ENCODE results near the gene ELFN2. TPM values are rescaled to one million over a fixed set of nuclear protein-coding genes. Genes with fewer than 3 reads are reported as not detected.

The ELFN2 gene
- total RNA-seq, 2 donors from 2014 or later: 1.6 TPM; not detected in 1

- Histone ChIP-seq H3K4me3 (no peak overlapping the region), H3K9me3 (no peaks in the 10 kb centered on the region), H3K27me3 (no peaks in the 10 kb centered on the region), H3K4me1 (no peaks in the 10 kb centered on the region), H3K27ac (no peak overlapping the region), H3K36me3 (replicated peaks in 1 of 2; ENCODE audit: insufficient read depth in 1 of 2, low read depth in 2 of 2) (no peaks in the 10 kb centered on the region)
- WGBS, 2 donors: 85 to 100% methylated on average over 2 to 4 of the region's 4 CpGs
- intact Hi-C loops (cut with DNase I): no loop called here
- ATAC-seq: no peak
- DNase-seq: no peak
- TF ChIP-seq POLR2A (IDR thresholded peaks at IDR 0.05): no peak
- no peak for TF ChIP-seq CTCF (IDR thresholded peaks at IDR 0.05)
These were observed 38.7 kb downstream of the ELFN2 start for GRCh38 chr22:37388538-37388937.

- 33 to 47% methylated on average over 10 of the region's 10 CpGs for WGBS, 2 donors
- Histone ChIP-seq H3K27me3 (no peaks in the 10 kb centered on the region), H3K4me1 (no peaks in the 10 kb centered on the region), H3K36me3 (replicated peaks in 1 of 2; ENCODE audit: insufficient read depth in 1 of 2, low read depth in 2 of 2) (no peaks in the 10 kb centered on the region), H3K4me3 (no peak overlapping the region), H3K27ac (no peak overlapping the region), H3K9me3 (no peaks in the 10 kb centered on the region)
- intact Hi-C loops (cut with DNase I): no loop called here
- DNase-seq: no peak
- TF ChIP-seq POLR2A (IDR thresholded peaks at IDR 0.05) (no peak), CTCF (IDR thresholded peaks at IDR 0.05) (no peak)
- ATAC-seq: no peak
These were observed 39.5 kb downstream of the ELFN2 start for GRCh38 chr22:37387793-37388192.

GRCh38 chr22:37386441-37386840 is 40.8 kb downstream of the ELFN2 start:
- H3K27ac ChIP-seq: no peak overlapping the region
- H3K4me1 ChIP-seq: no peaks in the 10 kb centered on the region
- H3K27me3 ChIP-seq: no peaks in the 10 kb centered on the region
- intact Hi-C loops (cut with DNase I): no loop called here
- no peaks in the 10 kb centered on the region for H3K9me3 ChIP-seq
- H3K36me3 ChIP-seq (replicated peaks in 1 of 2; ENCODE audit: insufficient read depth in 1 of 2, low read depth in 2 of 2): no peaks in the 10 kb centered on the region
- DNase-seq (no peak), ATAC-seq (no peak)
- TF ChIP-seq CTCF (IDR thresholded peaks at IDR 0.05) (no peak), POLR2A (IDR thresholded peaks at IDR 0.05) (no peak)
- H3K4me3 ChIP-seq: no peak overlapping the region
- 58 to 60% methylated on average over 2 to 19 of the region's 19 CpGs for WGBS, 2 donors

GRCh38 chr22:37384691-37385090 is 42.6 kb downstream of the ELFN2 start:
- intact Hi-C loops (cut with DNase I): no loop called here
- no peak for ATAC-seq
- TF ChIP-seq CTCF (IDR thresholded peaks at IDR 0.05): no peak
- no peak for DNase-seq
- Histone ChIP-seq H3K4me1 (no peaks in the 10 kb centered on the region), H3K27me3 (no peaks in the 10 kb centered on the region), H3K27ac (no peak overlapping the region), H3K9me3 (no peaks in the 10 kb centered on the region), H3K36me3 (replicated peaks in 1 of 2; ENCODE audit: insufficient read depth in 1 of 2, low read depth in 2 of 2) (no peaks in the 10 kb centered on the region), H3K4me3 (no peak overlapping the region)
- 71 to 77% methylated on average over 10 to 12 of the region's 12 CpGs for WGBS, 2 donors

- TF ChIP-seq POLR2A (IDR thresholded peaks at IDR 0.05) (no peak), CTCF (IDR thresholded peaks at IDR 0.05) (no peak)
- ATAC-seq (no peak), DNase-seq (no peak)
- Histone ChIP-seq H3K4me1 (no peaks in the 10 kb centered on the region), H3K4me3 (no peak overlapping the region), H3K27ac (no peak overlapping the region), H3K27me3 (no peaks in the 10 kb centered on the region), H3K9me3 (no peaks in the 10 kb centered on the region), H3K36me3 (replicated peaks in 1 of 2; ENCODE audit: insufficient read depth in 1 of 2, low read depth in 2 of 2) (no peaks in the 10 kb centered on the region)
- intact Hi-C loops (cut with DNase I): no loop called here
- 64 to 70% methylated on average over 7 to 9 of the region's 9 CpGs for WGBS, 2 donors
These were observed 43.9 kb downstream of the ELFN2 start for GRCh38 chr22:37383341-37383740.
